HepG2 (cell line): ENCODE data around the gene ABCB6. TPM values are rescaled to one million over a fixed set of nuclear protein-coding genes. Genes with fewer than 3 reads are reported as not detected.

Experiments used
- AHR ChIP-seq: IDR thresholded peaks from 2 replicates; pipeline ENCODE4 v1.6.1; 2018; ENCODE audit warnings: missing genetic modification reagents, missing compliant biosample characterization
- CEBPG ChIP-seq: IDR thresholded peaks from 2 replicates; pipeline ENCODE4 v1.6.1; 2016
- CSRNP2 ChIP-seq: sonication (generic); formaldehyde crosslinking; conservative IDR thresholded peaks from 2 replicates; pipeline ENCODE4 v1.8.0; 2022; ENCODE audit warnings: low read depth, missing genetic modification reagents
- CTCF ChIP-seq: sonication (generic); formaldehyde crosslinking; IDR thresholded peaks from 2 replicates; pipeline ENCODE4 v1.5.0; 2020; ENCODE audit warnings: mild to moderate bottlenecking, missing genetic modification reagents, moderate library complexity
- DR1 ChIP-seq: sonication (generic); formaldehyde crosslinking; IDR thresholded peaks from 2 replicates; pipeline ENCODE4 v1.8.0; 2021; ENCODE audit warnings: mild to moderate bottlenecking, missing genetic modification reagents, inconsistent platforms
- ELF3 ChIP-seq: IDR thresholded peaks from 2 replicates; pipeline ENCODE4 v1.6.1; 2016; ENCODE audit warnings: missing genetic modification reagents, missing compliant biosample characterization
- HES4 ChIP-seq: sonication (generic); formaldehyde crosslinking; IDR thresholded peaks from 2 replicates; pipeline ENCODE4 v1.9.0; 2021; ENCODE audit warnings: mild to moderate bottlenecking, missing genetic modification reagents, borderline replicate concordance
- HOXA5 ChIP-seq: sonication (generic); formaldehyde crosslinking; IDR thresholded peaks from 2 replicates; pipeline ENCODE4 v1.4.0; 2020; ENCODE audit warnings: missing genetic modification reagents
- HOXA9 ChIP-seq: sonication (generic); formaldehyde crosslinking; IDR thresholded peaks from 2 replicates; pipeline ENCODE4 v1.8.1; 2022; ENCODE audit warnings: missing genetic modification reagents, mild to moderate bottlenecking, moderate library complexity, borderline replicate concordance
- KDM3A ChIP-seq: IDR thresholded peaks from 2 replicates; pipeline ENCODE4 v1.6.1; 2018; ENCODE audit warnings: low read depth, missing compliant biosample characterization
- MBD4 ChIP-seq: IDR thresholded peaks from 2 replicates; pipeline ENCODE4 v1.6.1; 2012; ENCODE audit warnings: low read length, inconsistent platforms, borderline replicate concordance
- MTA1 ChIP-seq: sonication (generic); formaldehyde crosslinking; IDR thresholded peaks from 2 replicates; pipeline ENCODE4 v1.4.0; 2020; ENCODE audit warnings: missing genetic modification reagents, mild to moderate bottlenecking, borderline replicate concordance
- PBX3 ChIP-seq: sonication (generic); formaldehyde crosslinking; IDR thresholded peaks from 2 replicates; pipeline ENCODE4 v1.8.1; 2023; ENCODE audit warnings: missing genetic modification reagents, inconsistent platforms, borderline replicate concordance
- RFXANK ChIP-seq: IDR thresholded peaks from 2 replicates; pipeline ENCODE4 v1.6.1; 2016
- RFXAP ChIP-seq: sonication (generic); formaldehyde crosslinking; IDR thresholded peaks from 2 replicates; pipeline ENCODE4 v1.4.0; 2020; ENCODE audit warnings: missing genetic modification reagents, borderline replicate concordance
- SALL2 ChIP-seq: sonication (generic); formaldehyde crosslinking; IDR thresholded peaks from 2 replicates; pipeline ENCODE4 v1.8.1; 2023; ENCODE audit warnings: mild to moderate bottlenecking, missing genetic modification reagents, inconsistent platforms
- SMARCC2 ChIP-seq: fragments of 450-650 bp; IDR thresholded peaks from 2 replicates; pipeline ENCODE4 v1.6.1; 2017; ENCODE audit warnings: antibody characterized with exemption, mild to moderate bottlenecking
- SRF ChIP-seq: IDR thresholded peaks from 2 replicates; pipeline ENCODE4 v1.6.1; 2011; ENCODE audit warnings: mild to moderate bottlenecking, low read depth, low read length, moderate library complexity
- TCF7 ChIP-seq: sonication (generic); IDR thresholded peaks from 2 replicates; pipeline ENCODE4 v1.6.1; 2016; ENCODE audit warnings: antibody characterized with exemption, low read depth
- ZC3H4 ChIP-seq: sonication (generic); formaldehyde crosslinking; IDR thresholded peaks from 2 replicates; pipeline ENCODE4 v1.4.0; 2020; ENCODE audit warnings: missing genetic modification reagents, borderline replicate concordance
- ZFP36L1 ChIP-seq: sonication (generic); formaldehyde crosslinking; IDR thresholded peaks from 2 replicates; pipeline ENCODE4 v1.8.0; 2022; ENCODE audit warnings: mild to moderate bottlenecking, missing genetic modification reagents, moderate library complexity
- ZNF207 ChIP-seq: fragments of 450-650 bp; IDR thresholded peaks from 2 replicates; pipeline ENCODE4 v1.6.1; 2016; ENCODE audit warnings: antibody characterized with exemption, borderline replicate concordance
- ZNF224 ChIP-seq: sonication (generic); formaldehyde crosslinking; IDR thresholded peaks from 2 replicates; pipeline ENCODE4 v1.5.0; 2020; ENCODE audit warnings: mild to moderate bottlenecking, missing genetic modification reagents
- ZNF230 ChIP-seq: sonication (generic); formaldehyde crosslinking; IDR thresholded peaks from 2 replicates; pipeline ENCODE4 v1.4.0; 2020; ENCODE audit warnings: mild to moderate bottlenecking, missing genetic modification reagents
- ZNF432 ChIP-seq: sonication (generic); formaldehyde crosslinking; IDR thresholded peaks from 2 replicates; pipeline ENCODE4 v1.5.0; 2020; ENCODE audit warnings: missing genetic modification reagents, mild to moderate bottlenecking, borderline replicate concordance
- ZNF775 ChIP-seq: sonication (generic); formaldehyde crosslinking; IDR thresholded peaks from 2 replicates; pipeline ENCODE4 v1.4.0; 2020; ENCODE audit warnings: missing genetic modification reagents, mild to moderate bottlenecking, moderate library complexity, borderline replicate concordance
- ZSCAN20 ChIP-seq: sonication (generic); formaldehyde crosslinking; IDR thresholded peaks from 2 replicates; pipeline ENCODE4 v1.4.0; 2020; ENCODE audit warnings: missing genetic modification reagents, mild to moderate bottlenecking, borderline replicate concordance
- ZSCAN29 ChIP-seq: sonication (generic); formaldehyde crosslinking; conservative IDR thresholded peaks from 2 replicates; pipeline ENCODE4 v1.4.0; 2020; ENCODE audit warnings: mild to moderate bottlenecking, missing genetic modification reagents
- polyA plus RNA-seq, 8 experiments: library from polyadenylated mRNA; depleted of rRNA in 3 of 8; stranded (reverse) in 7 of 8; unstranded in 1 of 8; fragments of >200 nt; fragmentation: Illumina TruSeq in 4 of 8; extraction: Trizol in 4 of 8; gene quantifications; 2 replicates each; pipeline versions ENCODE4 v1.2.1 to v1.2.3, GENCODE V29; 2011 to 2016; ENCODE audit warnings: low read depth in 4 of 8, missing spikeins in 1 of 8, mixed read lengths in 1 of 8; ENCODE audit not compliant: insufficient read depth in 1 of 8
- total RNA-seq, 5 experiments: library from RNA; depleted of rRNA; stranded (reverse); fragments of >200 nt; fragmentation: Illumina TruSeq; extraction: Trizol; gene quantifications; 2 replicates each; pipeline ENCODE4 v1.2.3, GENCODE V29; 2016; ENCODE audit warnings: low read depth in 1 of 5

Gene ABCB6
- total and polyA plus RNA-seq, 2 of the 13 experiments (the other 11 are each of a cell fraction or from before 2014, with no cell fraction given) = 91.1 to 137 TPM

- TF ChIP-seq MTA1 (CRISPR knock-in tag) (no peak), ZC3H4 (CRISPR knock-in tag) (no peak; the same call in 1 of the 2 replicates), CEBPG (CRISPR knock-in tag) (no peak), ELF3 (CRISPR knock-in tag) (0 out of 2 replicates have a peak, but pooled peaks have one; percentile 5), ZNF230 (CRISPR knock-in tag) (no peak; the same call in none of the 2 replicates), SRF (no peak), MBD4 (no peak), CTCF (no peak; the same call in 1 of the 2 replicates), CSRNP2 (CRISPR knock-in tag) (no peak), HOXA9 (CRISPR knock-in tag) (no peak), ZNF775 (CRISPR knock-in tag) (no peak), DR1 (no peak), TCF7 (no peak), HES4 (CRISPR knock-in tag) (0 out of 2 replicates have a peak, but pooled peaks have one; percentile 57), ZSCAN20 (CRISPR knock-in tag) (no peak), RFXAP (CRISPR knock-in tag) (no peak), ZSCAN29 (CRISPR knock-in tag) (no peak), ZNF207 (no peak), SALL2 (no peak), PBX3 (CRISPR knock-in tag) (no peak), ZNF224 (CRISPR knock-in tag) (no peak), HOXA5 (CRISPR knock-in tag) (peak; percentile 16; the same call in 1 of the 2 replicates), SMARCC2 (no peak), RFXANK (CRISPR knock-in tag) (no peak), ZFP36L1 (CRISPR knock-in tag) (no peak), KDM3A (CRISPR knock-in tag) (0 out of 2 replicates have a peak, but pooled peaks have one; percentile 28), ZNF432 (CRISPR knock-in tag) (no peak), AHR (CRISPR knock-in tag) (no peak; the same call in 1 of the 2 replicates)
These were observed 11.4 kb downstream of the ABCB6 start (continued) for GRCh38 chr2:219207134-219207883.
